ENCODE measurements around the gene ZNF653.

GRCh38 chr19:11460207-11460606, 45.4 kb downstream of the ZNF653 start:
- TF ChIP-seq CTCF (IDR thresholded peaks at IDR 0.05) (peak in 1 of 6 experiments; percentile 15), POLR2A (IDR thresholded peaks at IDR 0.05) (no peak)

Measured in Peyer's patch (tissue), 4 donors.